Loucy (cell line): ENCODE data around the gene HPF1.
"Not testable (repeated sequence)": the region's sequence is repeated elsewhere in the genome, so short reads cannot be mapped to it uniquely, and the experiment has no call there.

Experiments
- H2AFZ ChIP-seq: fragments of 200-600 bp; sonication (generic); 2 replicates; pipeline ENCODE4 v1.6.0; 2016; ENCODE audit warnings: antibody characterized with exemption, mild to moderate bottlenecking, low read length, moderate library complexity
- H3F3A ChIP-seq: fragments of 200-600 bp; 2 replicates; pipeline ENCODE4 v1.6.0; 2016; ENCODE audit warnings: antibody characterized with exemption, low read depth, mild to moderate bottlenecking
- H3K27me3 ChIP-seq: fragments of 200-600 bp; sonication (generic); 2 replicates; pipeline ENCODE4 v1.6.1; 2014; ENCODE audit warnings: low read length, mild to moderate bottlenecking; ENCODE audit not compliant: insufficient read depth, poor library complexity, severe bottlenecking
- H3K36me3 ChIP-seq: fragments of 200-600 bp; sonication (generic); 2 replicates; pipeline ENCODE4 v1.6.1; 2016; ENCODE audit warnings: low read length; ENCODE audit not compliant: insufficient read depth
- H3K4me1 ChIP-seq: fragments of 200-600 bp; sonication (generic); 2 replicates; pipeline ENCODE4 v1.5.1; 2014; ENCODE audit warnings: low read length, mild to moderate bottlenecking; ENCODE audit not compliant: insufficient read depth, poor library complexity, severe bottlenecking
- H3K4me2 ChIP-seq: fragments of 200-600 bp; sonication (generic); 2 replicates; pipeline ENCODE4 v1.6.0; 2014; ENCODE audit warnings: antibody characterized with exemption, low read length, low read depth, mild to moderate bottlenecking; ENCODE audit not compliant: poor library complexity, severe bottlenecking
- H3K4me3 ChIP-seq: fragments of 200-600 bp; sonication (generic); 2 replicates; pipeline ENCODE4 v1.5.1; 2014; ENCODE audit warnings: low read length, mild to moderate bottlenecking, mixed read lengths; ENCODE audit not compliant: poor library complexity, severe bottlenecking
- H3K79me2 ChIP-seq: fragments of 200-600 bp; sonication (generic); 2 replicates; pipeline ENCODE4 v1.6.1; 2014; ENCODE audit warnings: low read length; ENCODE audit not compliant: insufficient read depth
- H3K9ac ChIP-seq: fragments of 200-600 bp; sonication (generic); 2 replicates; pipeline ENCODE4 v1.6.0; 2014; ENCODE audit warnings: mild to moderate bottlenecking, low read depth, low read length, moderate library complexity; ENCODE audit not compliant: poor library complexity, severe bottlenecking
- H3K9me2 ChIP-seq: fragments of 200-600 bp; sonication (generic); replicated peaks from 2 replicates; pipeline ENCODE4 v1.6.1; 2016; ENCODE audit warnings: low read depth, low read length, mixed read lengths
- H3K9me3 ChIP-seq: fragments of 200-600 bp; sonication (generic); 2 replicates; pipeline ENCODE4 v1.6.1; 2014; ENCODE audit warnings: mild to moderate bottlenecking, antibody characterized with exemption, low read length, low read depth; ENCODE audit not compliant: insufficient read depth
- H4K20me1 ChIP-seq: fragments of 200-600 bp; sonication (generic); 2 replicates; pipeline ENCODE4 v1.6.0; 2014; ENCODE audit warnings: antibody characterized with exemption, low read length, mild to moderate bottlenecking; ENCODE audit not compliant: insufficient read depth, poor library complexity, severe bottlenecking
- EZH2phosphoT487 ChIP-seq: fragments of 200-600 bp; IDR thresholded peaks from 2 replicates; pipeline ENCODE4 v1.6.1; 2018; ENCODE audit warnings: antibody characterized with exemption, mild to moderate bottlenecking, moderate library complexity, borderline replicate concordance
- TF ChIP-seq, protein P1 (sequence below): fragments of 200-600 bp; sonication (generic); conservative IDR thresholded peaks from 2 replicates; pipeline ENCODE4 v1.5.1; 2014; ENCODE audit warnings: mild to moderate bottlenecking, antibody characterized with exemption, low read length

Gene HPF1

GRCh38 chr4:169773889-169774288 is 16.1 kb upstream of the HPF1 start:
- Histone ChIP-seq H3K4me1 (no peaks in the 10 kb centered on the region), H3K27me3 (no peaks in the 10 kb centered on the region), H2AFZ (no peak overlapping the region), H3F3A (no peaks in the 10 kb centered on the region), H3K9ac (no peak overlapping the region), H3K9me2 (no peaks in the 10 kb centered on the region), H3K79me2 (no peaks in the 10 kb centered on the region), H3K4me2 (no peak overlapping the region), H4K20me1 (no peaks in the 10 kb centered on the region), H3K36me3 (no peaks in the 10 kb centered on the region), H3K9me3 (no peaks in the 10 kb centered on the region), H3K4me3 (no peak overlapping the region)
- TF ChIP-seq EZH2phosphoT487 = no peak
- TF ChIP-seq, protein P1, sequence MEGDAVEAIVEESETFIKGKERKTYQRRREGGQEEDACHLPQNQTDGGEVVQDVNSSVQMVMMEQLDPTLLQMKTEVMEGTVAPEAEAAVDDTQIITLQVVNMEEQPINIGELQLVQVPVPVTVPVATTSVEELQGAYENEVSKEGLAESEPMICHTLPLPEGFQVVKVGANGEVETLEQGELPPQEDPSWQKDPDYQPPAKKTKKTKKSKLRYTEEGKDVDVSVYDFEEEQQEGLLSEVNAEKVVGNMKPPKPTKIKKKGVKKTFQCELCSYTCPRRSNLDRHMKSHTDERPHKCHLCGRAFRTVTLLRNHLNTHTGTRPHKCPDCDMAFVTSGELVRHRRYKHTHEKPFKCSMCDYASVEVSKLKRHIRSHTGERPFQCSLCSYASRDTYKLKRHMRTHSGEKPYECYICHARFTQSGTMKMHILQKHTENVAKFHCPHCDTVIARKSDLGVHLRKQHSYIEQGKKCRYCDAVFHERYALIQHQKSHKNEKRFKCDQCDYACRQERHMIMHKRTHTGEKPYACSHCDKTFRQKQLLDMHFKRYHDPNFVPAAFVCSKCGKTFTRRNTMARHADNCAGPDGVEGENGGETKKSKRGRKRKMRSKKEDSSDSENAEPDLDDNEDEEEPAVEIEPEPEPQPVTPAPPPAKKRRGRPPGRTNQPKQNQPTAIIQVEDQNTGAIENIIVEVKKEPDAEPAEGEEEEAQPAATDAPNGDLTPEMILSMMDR = no peak

DNA sequence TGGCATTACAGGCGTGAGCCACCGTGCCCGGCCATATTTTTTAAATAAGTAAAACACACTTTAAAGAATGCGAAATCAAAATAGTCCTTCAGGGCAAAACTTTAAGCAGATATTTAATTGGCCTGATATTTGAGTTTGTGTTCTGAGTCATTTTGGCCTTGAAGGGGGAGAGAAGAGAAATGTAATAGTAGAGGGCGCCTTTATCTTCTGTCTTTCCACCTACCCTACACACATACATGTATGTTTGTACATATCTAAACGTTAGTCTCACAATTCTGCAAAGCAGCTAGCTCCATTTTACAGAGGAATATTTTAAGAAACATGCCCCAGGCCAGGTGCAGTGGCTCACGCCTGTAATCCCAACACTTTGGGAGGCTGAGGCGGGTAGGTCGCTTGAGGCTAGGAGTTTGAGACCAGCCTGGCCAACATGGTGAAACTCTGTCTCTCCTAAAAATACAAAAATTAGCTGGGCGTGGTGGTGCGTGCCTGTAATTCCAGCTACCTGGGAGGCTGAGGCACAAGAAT is 13.9 kb upstream of the HPF1 start:
- not testable (repeated sequence) for H3K4me1 ChIP-seq, H3K9me3 ChIP-seq, H4K20me1 ChIP-seq, H3K4me2 ChIP-seq, H3K4me3 ChIP-seq, H3K9ac ChIP-seq, H3F3A ChIP-seq, H3K27me3 ChIP-seq, H3K79me2 ChIP-seq, H3K9me2 ChIP-seq, H3K36me3 ChIP-seq, H2AFZ ChIP-seq

DNA sequence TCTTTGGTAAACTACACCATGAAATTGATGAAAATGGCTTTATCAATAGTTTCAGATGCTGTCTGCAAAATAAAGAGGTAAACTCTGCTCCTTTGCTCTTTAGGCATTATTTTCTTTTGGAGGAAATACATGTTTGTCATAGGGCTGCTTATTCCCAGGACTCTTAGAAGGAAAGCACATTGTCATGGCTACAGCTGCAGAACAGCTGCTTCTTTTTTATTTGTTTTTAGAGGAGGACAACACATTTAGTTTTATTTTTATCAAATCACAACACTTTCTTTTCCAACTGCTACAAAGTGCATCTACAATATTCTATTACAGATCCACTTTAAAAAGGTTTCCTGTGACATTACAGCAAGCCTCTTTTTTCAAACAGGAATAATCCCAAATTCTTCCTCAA is 12.7 kb upstream of the HPF1 start:
- TF ChIP-seq, protein P1 = no peak
- no peak for TF ChIP-seq EZH2phosphoT487
- Histone ChIP-seq H3K27me3 (no peaks in the 10 kb centered on the region), H4K20me1 (no peaks in the 10 kb centered on the region), H3K4me3 (no peak overlapping the region), H3K79me2 (no peaks in the 10 kb centered on the region), H3F3A (no peaks in the 10 kb centered on the region), H3K36me3 (no peaks in the 10 kb centered on the region), H3K4me2 (no peak overlapping the region), H3K9me2 (no peaks in the 10 kb centered on the region), H3K9me3 (no peaks in the 10 kb centered on the region), H3K4me1 (no peaks in the 10 kb centered on the region), H2AFZ (no peak overlapping the region), H3K9ac (no peak overlapping the region)

GRCh38 chr4:169768385-169768784 is 10.6 kb upstream of the HPF1 start:
- no peak overlapping the region for H3K9ac ChIP-seq
- no peak overlapping the region for H3K4me2 ChIP-seq
- no peaks in the 10 kb centered on the region for H3K9me2 ChIP-seq
- no peaks in the 10 kb centered on the region for H3K36me3 ChIP-seq
- no peaks in the 10 kb centered on the region for H3K9me3 ChIP-seq
- H4K20me1 ChIP-seq = no peaks in the 10 kb centered on the region
- no peaks in the 10 kb centered on the region for H3K4me1 ChIP-seq
- TF ChIP-seq, protein P1 = no peak
- no peak overlapping the region for H2AFZ ChIP-seq
- no peaks in the 10 kb centered on the region for H3F3A ChIP-seq
- H3K4me3 ChIP-seq = no peak overlapping the region
- H3K27me3 ChIP-seq = no peaks in the 10 kb centered on the region
- H3K79me2 ChIP-seq = no peaks in the 10 kb centered on the region
